ENCODE measurements around the gene BCL11B.

- TF ChIP-seq CTCF (IDR thresholded peaks at IDR 0.05) = no peak
- TF ChIP-seq POLR2AphosphoS5 (IDR thresholded peaks at IDR 0.05) = no peak
These were observed 80.5 kb downstream of the BCL11B start for GRCh38 chr14:99191395-99192027.

Measured in upper lobe of left lung (tissue), 4 donors.